WI38 (cell line): ENCODE measurements around the gene DCUN1D1.

Source experiments
- H3K4me3 ChIP-seq: 2 replicates; pipeline ENCODE4 v1.5.1; 2011; ENCODE audit warnings: low read depth, mild to moderate bottlenecking, control low read depth, low read length
- CTCF ChIP-seq: IDR thresholded peaks from 2 replicates; pipeline ENCODE4 v1.5.1; 2012; ENCODE audit warnings: low read depth, mild to moderate bottlenecking, control low read depth, low read length

DCUN1D1 gene

GRCh38 chr3:182973047-182973446, 7.3 kb downstream of the DCUN1D1 start:
- no peak for TF ChIP-seq CTCF
- H3K4me3 ChIP-seq: no peak overlapping the region

GRCh38 chr3:182972387-182972786, 8.0 kb downstream of the DCUN1D1 start:
- H3K4me3 ChIP-seq: no peak overlapping the region
- no peak for TF ChIP-seq CTCF

- H3K4me3 ChIP-seq: no peak overlapping the region
- TF ChIP-seq CTCF: no peak
Observed at GRCh38 chr3:182971637-182972036, 8.7 kb downstream of the DCUN1D1 start.

- no peak for TF ChIP-seq CTCF
- no peak overlapping the region for H3K4me3 ChIP-seq
Observed at GRCh38 chr3:182970811-182971418, 9.4 kb downstream of the DCUN1D1 start.

GRCh38 chr3:182969853-182970252, 10.5 kb downstream of the DCUN1D1 start:
- no peak overlapping the region for H3K4me3 ChIP-seq
- no peak for TF ChIP-seq CTCF

GRCh38 chr3:182969277-182969676, 11.1 kb downstream of the DCUN1D1 start:
- no peak overlapping the region for H3K4me3 ChIP-seq
- no peak for TF ChIP-seq CTCF

GRCh38 chr3:182967218-182968204, 12.8 kb downstream of the DCUN1D1 start:
- no peak overlapping the region for H3K4me3 ChIP-seq
- no peak for TF ChIP-seq CTCF
